WI38 (cell line): ENCODE data around the gene SPATA6L.
A peak's percentile ranks its signal among the peaks of the same experiment; 100 is the strongest.

ENCODE experiments used
- H3K4me3 ChIP-seq: 2 replicates; pipeline ENCODE4 v1.5.1; 2011; ENCODE audit warnings: low read depth, mild to moderate bottlenecking, control low read depth, low read length
- TF ChIP-seq, protein P1 (sequence below): IDR thresholded peaks from 2 replicates; pipeline ENCODE4 v1.5.1; 2012; ENCODE audit warnings: low read depth, mild to moderate bottlenecking, control low read depth, low read length

Gene SPATA6L

DNA sequence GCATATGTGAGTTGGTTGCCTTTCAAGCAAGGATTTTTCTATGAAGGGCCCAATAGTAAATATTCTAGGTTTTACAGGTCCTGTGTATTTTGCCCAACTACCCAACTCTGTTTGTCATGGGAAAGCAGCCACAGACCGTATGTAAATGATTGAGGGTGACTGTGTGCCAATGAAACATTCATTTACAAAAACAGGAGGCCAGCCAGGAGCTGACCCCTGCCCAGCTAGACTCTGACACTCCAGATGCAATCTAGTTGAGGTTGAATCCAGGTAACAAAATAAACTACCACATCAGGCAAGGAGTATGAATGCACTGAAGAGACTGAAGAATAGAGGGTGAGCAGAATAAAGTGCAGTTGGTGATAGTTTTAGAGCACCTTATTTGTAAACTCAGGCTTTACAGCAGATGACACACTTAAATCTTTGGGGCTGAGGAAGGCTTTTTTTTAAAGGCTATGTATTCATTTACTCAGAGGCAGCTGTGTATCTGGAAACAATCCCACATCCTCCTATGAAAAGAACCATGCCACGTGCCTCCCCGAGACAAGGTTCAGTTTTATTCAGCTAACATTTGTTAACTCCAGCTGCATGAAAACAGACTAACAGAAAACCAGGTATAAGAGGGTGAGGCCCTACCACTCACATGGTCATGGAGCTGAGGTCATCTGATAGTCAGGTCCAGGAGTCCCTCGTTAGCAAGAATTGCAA, 115.3 kb downstream of the SPATA6L start:
- no peak overlapping the region for H3K4me3 ChIP-seq
- TF ChIP-seq, protein P1, sequence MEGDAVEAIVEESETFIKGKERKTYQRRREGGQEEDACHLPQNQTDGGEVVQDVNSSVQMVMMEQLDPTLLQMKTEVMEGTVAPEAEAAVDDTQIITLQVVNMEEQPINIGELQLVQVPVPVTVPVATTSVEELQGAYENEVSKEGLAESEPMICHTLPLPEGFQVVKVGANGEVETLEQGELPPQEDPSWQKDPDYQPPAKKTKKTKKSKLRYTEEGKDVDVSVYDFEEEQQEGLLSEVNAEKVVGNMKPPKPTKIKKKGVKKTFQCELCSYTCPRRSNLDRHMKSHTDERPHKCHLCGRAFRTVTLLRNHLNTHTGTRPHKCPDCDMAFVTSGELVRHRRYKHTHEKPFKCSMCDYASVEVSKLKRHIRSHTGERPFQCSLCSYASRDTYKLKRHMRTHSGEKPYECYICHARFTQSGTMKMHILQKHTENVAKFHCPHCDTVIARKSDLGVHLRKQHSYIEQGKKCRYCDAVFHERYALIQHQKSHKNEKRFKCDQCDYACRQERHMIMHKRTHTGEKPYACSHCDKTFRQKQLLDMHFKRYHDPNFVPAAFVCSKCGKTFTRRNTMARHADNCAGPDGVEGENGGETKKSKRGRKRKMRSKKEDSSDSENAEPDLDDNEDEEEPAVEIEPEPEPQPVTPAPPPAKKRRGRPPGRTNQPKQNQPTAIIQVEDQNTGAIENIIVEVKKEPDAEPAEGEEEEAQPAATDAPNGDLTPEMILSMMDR: no peak

GRCh38 chr9:4549751-4550295, 116.5 kb downstream of the SPATA6L start:
- H3K4me3 ChIP-seq: no peak overlapping the region

GRCh38 chr9:4548811-4549725, 117.2 kb downstream of the SPATA6L start:
- TF ChIP-seq, protein P1: peak; percentile 27; the same call in 1 of the 2 replicates
- no peak overlapping the region for H3K4me3 ChIP-seq

More at GRCh38 chr9:4549751-4550295, 116.5 kb downstream of the SPATA6L start:
- TF ChIP-seq, protein P1: no peak
